Panc1 (cell line): Measurements from ENCODE around the gene NKX6-2. TPM values are rescaled to one million over a fixed set of nuclear protein-coding genes. Genes with fewer than 3 reads are reported as not detected.

Source experiments
- ATAC-seq: fragments of 200-7000 bp; cut with Tn5 transposase; 2 replicates; pipeline ENCODE4 v1.9.1; 2020; ENCODE audit warnings: mild to moderate bottlenecking, moderate library complexity
- BruUV-seq: library from RNA; stranded (reverse); fragments of 400-500 nt; replicated peaks from 2 replicates; lab custom pipeline; 2021; lab: Mats Ljungman, UMichigan
- CTCF ChIA-PET: fragments of 300-600 bp; sonication (Branson Sonifier 250); formaldehyde crosslinking; loops from one replicate; lab custom pipeline; 2022; ENCODE audit warnings: antibody characterized with exemption; lab: Charles Lee
- POLR2A ChIA-PET: fragments of 300-600 bp; sonication (Branson Sonifier 250); formaldehyde crosslinking; loops from one replicate; lab custom pipeline; 2022; ENCODE audit warnings: antibody characterized with exemption; lab: Charles Lee
- DNase-seq: peaks from one replicate; pipeline ENCODE4 v3.0.0-alpha.2; 2010; ENCODE audit warnings: low read depth, low spot score
- H3K27ac ChIP-seq: 2 replicates; pipeline ENCODE4 v1.5.1; 2011; ENCODE audit warnings: mild to moderate bottlenecking, low read length, inconsistent platforms
- H3K27me3 ChIP-seq: fragments of 200-500 bp; sonication (Bioruptor generic); 2 replicates; pipeline ENCODE4 v1.6.0; 2014; ENCODE audit warnings: low read length, inconsistent platforms; ENCODE audit not compliant: control insufficient read depth, insufficient read depth
- H3K36me3 ChIP-seq: fragments of 200-500 bp; sonication (Bioruptor generic); 2 replicates; pipeline ENCODE4 v1.5.1; 2014; ENCODE audit warnings: inconsistent platforms, mild to moderate bottlenecking, low read length, moderate library complexity; ENCODE audit not compliant: control insufficient read depth, insufficient read depth
- H3K4me1 ChIP-seq: 2 replicates; pipeline ENCODE4 v1.5.1; 2011; ENCODE audit warnings: inconsistent platforms, mild to moderate bottlenecking, low read length, moderate library complexity; ENCODE audit not compliant: control insufficient read depth, insufficient read depth
- H3K4me3 ChIP-seq, 2 experiments: 2 replicates each; pipeline ENCODE4 v1.5.1; 2011 to 2012; ENCODE audit warnings: low read depth in 2 of 2, low read length in 2 of 2, mild to moderate bottlenecking in 2 of 2, inconsistent platforms in 1 of 2, moderate library complexity in 1 of 2
- H3K9me3 ChIP-seq: fragments of 200-500 bp; sonication (Bioruptor generic); 2 replicates; pipeline ENCODE4 v1.5.1; 2014; ENCODE audit warnings: low read depth, mild to moderate bottlenecking, inconsistent platforms, low read length, moderate library complexity; ENCODE audit not compliant: control insufficient read depth, insufficient read depth
- CTCF ChIP-seq: fragments of 450-650 bp; IDR thresholded peaks from 2 replicates; pipeline ENCODE4 v1.5.1; 2017; ENCODE audit warnings: mild to moderate bottlenecking
- POLR2AphosphoS5 ChIP-seq: IDR thresholded peaks from 2 replicates; pipeline ENCODE4 v1.6.1; 2012; ENCODE audit warnings: mild to moderate bottlenecking, low read depth, low read length, moderate library complexity
- REST ChIP-seq, 2 experiments: IDR thresholded peaks; 2 replicates each; pipeline ENCODE4 v1.6.1; 2011 to 2012; ENCODE audit warnings: low read depth in 2 of 2, control low read depth in 1 of 2, low read length in 1 of 2, mild to moderate bottlenecking in 1 of 2, moderate library complexity in 1 of 2; ENCODE audit not compliant: insufficient read depth in 1 of 2
- SIN3A ChIP-seq: IDR thresholded peaks from 2 replicates; pipeline ENCODE4 v1.6.1; 2012; ENCODE audit warnings: low read depth, mild to moderate bottlenecking, low read length, moderate library complexity, borderline replicate concordance; ENCODE audit not compliant: insufficient read depth
- TCF7L2 ChIP-seq: IDR thresholded peaks from 2 replicates; pipeline ENCODE4 v1.6.1; 2011; ENCODE audit warnings: mild to moderate bottlenecking, low read depth, low read length, inconsistent platforms
- in situ Hi-C: cut with HindIII; loops from 2 replicates; pipeline ENCODE4 v1.10.0; 2016; ENCODE audit warnings: low sequenced_read_pairs, low pct_unique_long_range_greater_than_20kb
- intact Hi-C: fragments of 100-400 bp; cut with micrococcal nuclease; formaldehyde crosslinking; loops from one replicate; pipeline ENCODE4 v1.10.0; 2022; ENCODE audit not compliant: unreplicated experiment
- total RNA-seq: library from RNA; stranded (reverse); gene quantifications from one replicate; pipeline ENCODE4 v1.2.1, GENCODE V29; 2021; ENCODE audit not compliant: unreplicated experiment

Gene NKX6-2
- total RNA-seq, 1 experiment from 2014 or later = 1.6 TPM

- Histone ChIP-seq H3K36me3 (no peaks in the 10 kb centered on the region), H3K4me1 (no peaks in the 10 kb centered on the region), H3K27ac (no peak overlapping the region), H3K9me3 (peaks cover 5% of the 10 kb centered on the region; the same call in 1 of the 2 replicates), H3K27me3 (no peaks in the 10 kb centered on the region), H3K4me3 (no peak overlapping the region)
- DNase-seq = no peak
- in situ Hi-C loops = no loop called here
- no TSS peak for BruUV-seq
- ATAC-seq = no peak
- POLR2A ChIA-PET = no interaction called here
- TF ChIP-seq SIN3A (no peak), REST (IDR thresholded peaks at IDR 0.05; ENCODE audit: insufficient read depth in 1 of 2, low read depth in 2 of 2, low read length in 1 of 2) (no peak), POLR2AphosphoS5 (no peak), TCF7L2 (no peak), CTCF (no peak)
- CTCF ChIA-PET = no interaction called here
- intact Hi-C loops = no loop called here
Measured at GRCh38 chr10:132816718-132817117, 30.8 kb upstream of the NKX6-2 start.

- TF ChIP-seq REST (IDR thresholded peaks at IDR 0.05; ENCODE audit: insufficient read depth in 1 of 2, low read depth in 2 of 2, low read length in 1 of 2) (no peak), TCF7L2 (no peak), CTCF (no peak), SIN3A (no peak), POLR2AphosphoS5 (no peak)
- ATAC-seq = no peak
- no peak overlapping the region for H3K27ac ChIP-seq
- H3K27me3 ChIP-seq = no peaks in the 10 kb centered on the region
- BruUV-seq = no TSS peak
- H3K4me3 ChIP-seq = no peak overlapping the region
- no peak for DNase-seq
- peaks cover 5% of the 10 kb centered on the region; the same call in 1 of the 2 replicates for H3K9me3 ChIP-seq
- in situ Hi-C loops (no loop called here), intact Hi-C loops (no loop called here)
- no peaks in the 10 kb centered on the region for H3K36me3 ChIP-seq
- CTCF ChIA-PET = no interaction called here
- POLR2A ChIA-PET = no interaction called here
- no peaks in the 10 kb centered on the region for H3K4me1 ChIP-seq
Measured at GRCh38 chr10:132815168-132815857, 29.4 kb upstream of the NKX6-2 start.
